ENCODE measurements around the gene CACNA1B. TPM values are rescaled to one million over a fixed set of nuclear protein-coding genes. Genes with fewer than 3 reads are reported as not detected.

The CACNA1B gene
- total and polyA plus RNA-seq, 2 of the 13 experiments (the other 11 are each of a cell fraction or from before 2014, with no cell fraction given) = under 0.01 to 0.04 TPM

GRCh38 chr9:138057726-138058125, 180.1 kb downstream of the CACNA1B start (continued):
- TF ChIP-seq, protein P1, sequence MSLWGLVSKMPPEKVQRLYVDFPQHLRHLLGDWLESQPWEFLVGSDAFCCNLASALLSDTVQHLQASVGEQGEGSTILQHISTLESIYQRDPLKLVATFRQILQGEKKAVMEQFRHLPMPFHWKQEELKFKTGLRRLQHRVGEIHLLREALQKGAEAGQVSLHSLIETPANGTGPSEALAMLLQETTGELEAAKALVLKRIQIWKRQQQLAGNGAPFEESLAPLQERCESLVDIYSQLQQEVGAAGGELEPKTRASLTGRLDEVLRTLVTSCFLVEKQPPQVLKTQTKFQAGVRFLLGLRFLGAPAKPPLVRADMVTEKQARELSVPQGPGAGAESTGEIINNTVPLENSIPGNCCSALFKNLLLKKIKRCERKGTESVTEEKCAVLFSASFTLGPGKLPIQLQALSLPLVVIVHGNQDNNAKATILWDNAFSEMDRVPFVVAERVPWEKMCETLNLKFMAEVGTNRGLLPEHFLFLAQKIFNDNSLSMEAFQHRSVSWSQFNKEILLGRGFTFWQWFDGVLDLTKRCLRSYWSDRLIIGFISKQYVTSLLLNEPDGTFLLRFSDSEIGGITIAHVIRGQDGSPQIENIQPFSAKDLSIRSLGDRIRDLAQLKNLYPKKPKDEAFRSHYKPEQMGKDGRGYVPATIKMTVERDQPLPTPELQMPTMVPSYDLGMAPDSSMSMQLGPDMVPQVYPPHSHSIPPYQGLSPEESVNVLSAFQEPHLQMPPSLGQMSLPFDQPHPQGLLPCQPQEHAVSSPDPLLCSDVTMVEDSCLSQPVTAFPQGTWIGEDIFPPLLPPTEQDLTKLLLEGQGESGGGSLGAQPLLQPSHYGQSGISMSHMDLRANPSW (CRISPR knock-in tag; IDR thresholded peaks at IDR 0.05; ENCODE audit: borderline replicate concordance) = no peak
- TF ChIP-seq CREBL2 (CRISPR knock-in tag; IDR thresholded peaks at IDR 0.05; ENCODE audit: borderline replicate concordance) (no peak), GFI1 (CRISPR knock-in tag; IDR thresholded peaks at IDR 0.05; ENCODE audit: borderline replicate concordance) (no peak), AKAP8 (CRISPR knock-in tag; IDR thresholded peaks at IDR 0.05) (no peak)

DNA sequence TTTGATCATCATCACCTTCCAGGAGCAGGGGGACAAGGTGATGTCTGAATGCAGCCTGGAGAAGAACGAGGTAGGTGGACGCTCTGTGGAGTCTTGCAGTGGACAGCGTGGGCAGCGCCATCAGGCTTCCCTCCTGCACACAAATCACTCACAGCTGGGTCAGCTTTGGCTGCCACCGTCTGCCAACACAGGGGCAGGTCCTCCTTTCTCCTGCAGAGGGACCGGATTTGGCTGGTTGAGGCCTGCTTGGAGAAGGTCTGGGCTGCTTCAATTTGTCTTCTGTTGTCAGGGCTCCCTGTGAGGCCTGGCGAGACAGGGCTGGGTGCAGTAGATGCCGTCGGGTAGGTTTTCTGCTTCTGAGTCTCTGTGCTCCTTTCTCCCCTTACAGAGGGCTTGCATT, 180.6 kb downstream of the CACNA1B start:
- Histone ChIP-seq H2AFZ (ENCODE audit: low read length) (no peak overlapping the region), H3K36me3 (replicated peaks in 1 of 2; ENCODE audit: control insufficient read depth in 1 of 2, insufficient read depth in 2 of 2, low read length in 2 of 2) (no peaks in the 10 kb centered on the region), H3K4me2 (ENCODE audit: low read depth, low read length) (no peak overlapping the region), H3K4me1 (ENCODE audit: insufficient read depth, low read length) (no peaks in the 10 kb centered on the region), H3K9ac (ENCODE audit: insufficient read depth, low read depth, low read length) (no peak overlapping the region), H4K20me1 (ENCODE audit: insufficient read depth, low read length) (no peaks in the 10 kb centered on the region), H3K9me3 (ENCODE audit: low read length) (no peaks in the 10 kb centered on the region), H3K27me3 (ENCODE audit: control insufficient read depth in 1 of 2, insufficient read depth in 2 of 2, low read length in 2 of 2) (peaks cover 4 to 33% of the 10 kb centered on the region in 2 experiments; a peak in 4 of 5 replicates), H3K4me3 (replicated peaks in 1 of 3; ENCODE audit: insufficient read depth in 1 of 3, low read depth in 2 of 3, low read length in 3 of 3) (no peak overlapping the region), H3K79me2 (ENCODE audit: insufficient read depth, low read length) (no peaks in the 10 kb centered on the region), H3K27ac (ENCODE audit: extremely low read length, insufficient read depth, low read length) (no peak overlapping the region)
- no TSS peak for BruUV-seq (replicated peaks)
- no peak for FAIRE-seq
- WGBS (ENCODE audit: low lambda C conversion rate) = 0% methylated on average over 4 of the region's 9 CpGs
- in situ Hi-C loops (cut with HindIII; ENCODE audit: extremely low pct_ligation_motif_present, low pct_unique_long_range_greater_than_20kb) (no loop called here), intact Hi-C loops (cut with micrococcal nuclease; ENCODE audit: unreplicated experiment) (no loop called here)
- CTCF ChIA-PET (ENCODE audit: low intra/inter-chr PET ratio, low total read pairs) = no interaction called here
- POLR2A ChIA-PET = no interaction called here
- ATAC-seq = no peak
- no peak for DNase-seq (ENCODE audit: low spot score)
- TF ChIP-seq ZFP41 (CRISPR knock-in tag; IDR thresholded peaks at IDR 0.05; ENCODE audit: borderline replicate concordance) (no peak), HNF4G (IDR thresholded peaks at IDR 0.05; ENCODE audit: borderline replicate concordance, low read depth, low read length) (no peak), HNF4G (CRISPR knock-in tag; IDR thresholded peaks at IDR 0.05; ENCODE audit: borderline replicate concordance, low read depth) (no peak), ZNF441 (CRISPR knock-in tag; IDR thresholded peaks at IDR 0.05; ENCODE audit: borderline replicate concordance) (no peak), ETV6 (CRISPR knock-in tag; conservative IDR thresholded peaks at IDR 0.05) (no peak), ZNF256 (CRISPR knock-in tag; conservative IDR thresholded peaks at IDR 0.05) (no peak), POLR2A (IDR thresholded peaks at IDR 0.05; ENCODE audit: insufficient read depth in 1 of 2, low read depth in 2 of 2, low read length in 2 of 2) (no peak), NR2F1 (CRISPR knock-in tag; IDR thresholded peaks at IDR 0.05) (no peak), HIC2 (CRISPR knock-in tag; IDR thresholded peaks at IDR 0.05; ENCODE audit: low read depth) (no peak), HNF4A (CRISPR knock-in tag; IDR thresholded peaks at IDR 0.05) (no peak)
- TF ChIP-seq, protein P2, sequence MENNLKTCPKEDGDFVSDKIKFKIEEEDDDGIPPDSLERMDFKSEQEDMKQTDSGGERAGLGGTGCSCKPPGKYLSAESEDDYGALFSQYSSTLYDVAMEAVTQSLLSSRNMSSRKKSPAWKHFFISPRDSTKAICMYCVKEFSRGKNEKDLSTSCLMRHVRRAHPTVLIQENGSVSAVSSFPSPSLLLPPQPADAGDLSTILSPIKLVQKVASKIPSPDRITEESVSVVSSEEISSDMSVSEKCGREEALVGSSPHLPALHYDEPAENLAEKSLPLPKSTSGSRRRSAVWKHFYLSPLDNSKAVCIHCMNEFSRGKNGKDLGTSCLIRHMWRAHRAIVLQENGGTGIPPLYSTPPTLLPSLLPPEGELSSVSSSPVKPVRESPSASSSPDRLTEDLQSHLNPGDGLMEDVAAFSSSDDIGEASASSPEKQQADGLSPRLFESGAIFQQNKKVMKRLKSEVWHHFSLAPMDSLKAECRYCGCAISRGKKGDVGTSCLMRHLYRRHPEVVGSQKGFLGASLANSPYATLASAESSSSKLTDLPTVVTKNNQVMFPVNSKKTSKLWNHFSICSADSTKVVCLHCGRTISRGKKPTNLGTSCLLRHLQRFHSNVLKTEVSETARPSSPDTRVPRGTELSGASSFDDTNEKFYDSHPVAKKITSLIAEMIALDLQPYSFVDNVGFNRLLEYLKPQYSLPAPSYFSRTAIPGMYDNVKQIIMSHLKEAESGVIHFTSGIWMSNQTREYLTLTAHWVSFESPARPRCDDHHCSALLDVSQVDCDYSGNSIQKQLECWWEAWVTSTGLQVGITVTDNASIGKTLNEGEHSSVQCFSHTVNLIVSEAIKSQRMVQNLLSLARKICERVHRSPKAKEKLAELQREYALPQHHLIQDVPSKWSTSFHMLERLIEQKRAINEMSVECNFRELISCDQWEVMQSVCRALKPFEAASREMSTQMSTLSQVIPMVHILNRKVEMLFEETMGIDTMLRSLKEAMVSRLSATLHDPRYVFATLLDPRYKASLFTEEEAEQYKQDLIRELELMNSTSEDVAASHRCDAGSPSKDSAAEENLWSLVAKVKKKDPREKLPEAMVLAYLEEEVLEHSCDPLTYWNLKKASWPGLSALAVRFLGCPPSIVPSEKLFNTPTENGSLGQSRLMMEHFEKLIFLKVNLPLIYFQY (CRISPR knock-in tag; IDR thresholded peaks at IDR 0.05; ENCODE audit: borderline replicate concordance) = no peak

All from HepG2 (cell line).